Mammary epithelial cell (primary cell): ENCODE results near the gene CTIF.

Experiments
- CTCF ChIP-seq, 2 donors: IDR thresholded peaks in 1 of 2; conservative IDR thresholded peaks in 1 of 2; 2 replicates each; pipeline ENCODE4 v1.5.1; 2011 to 2012; ENCODE audit warnings: inconsistent platforms in 2 of 2, low read length in 2 of 2, mild to moderate bottlenecking in 2 of 2, control low read depth in 1 of 2, low read depth in 1 of 2; ENCODE audit not compliant: insufficient read depth in 1 of 2; ENCODE audit errors: extremely low read depth in 1 of 2
- EZH2 ChIP-seq: IDR thresholded peaks from 2 replicates; pipeline ENCODE4 v1.6.1; 2012; ENCODE audit warnings: low read length, inconsistent platforms, borderline replicate concordance

GRCh38 chr18:48547531-48547981 lies 8.7 kb downstream of the CTIF start:
- no peak for TF ChIP-seq EZH2
- TF ChIP-seq CTCF (conservative IDR thresholded peaks at IDR 0.05 in 1 of 2, IDR thresholded peaks at IDR 0.05 in 1 of 2; ENCODE audit: extremely low read depth in 1 of 2, insufficient read depth in 1 of 2, low read depth in 1 of 2, low read length in 2 of 2) = no peak
